Measurements from ENCODE around the gene EPAS1. TPM values are rescaled to one million over a fixed set of nuclear protein-coding genes. Genes with fewer than 3 reads are reported as not detected.

Gene EPAS1
- total and polyA plus RNA-seq, 4 donors = 26.2 to 193 (median 61.1) TPM

GRCh38 chr2:46305767-46306166 is 8.6 kb downstream of the EPAS1 start:
- Histone ChIP-seq H3K27ac (ENCODE audit: low read depth in 1 of 2, low read length in 2 of 2) (peak overlapping the region; percentile 88 to 95), H3K27me3 (ENCODE audit: control insufficient read depth in 4 of 4, insufficient read depth in 4 of 4, low read length in 3 of 4) (no peaks in the 10 kb centered on the region), H3K4me1 (ENCODE audit: control insufficient read depth in 4 of 4, insufficient read depth in 4 of 4, low read length in 3 of 4) (peaks cover 33 to 90% (median 59%) of the 10 kb centered on the region in 4 donors), H3K9me3 (ENCODE audit: control insufficient read depth in 4 of 4, low read length in 3 of 4) (no peaks in the 10 kb centered on the region), H3K36me3 (ENCODE audit: control insufficient read depth in 4 of 4, insufficient read depth in 3 of 4, low read depth in 1 of 4, low read length in 3 of 4) (peaks cover 0 to 3% (median 0%) of the 10 kb centered on the region in 4 donors), H3K9ac (ENCODE audit: low read depth in 1 of 2, low read length in 2 of 2) (no peak overlapping the region), H3K4me3 (ENCODE audit: low read depth in 1 of 3, low read length in 3 of 3) (no peak overlapping the region)
- no peak for DNase-seq (ENCODE audit: low spot score)
- 25% methylated on average over 4 of the region's 4 CpGs for WGBS
- no peak for TF ChIP-seq EGR1 (IDR thresholded peaks at IDR 0.05; ENCODE audit: low read depth in 2 of 2)
- no peak for TF ChIP-seq GABPA (IDR thresholded peaks at IDR 0.05 in 1 of 2, conservative IDR thresholded peaks at IDR 0.05 in 1 of 2)
- no peak for TF ChIP-seq FOXA2 (IDR thresholded peaks at IDR 0.05)
- TF ChIP-seq JUND (IDR thresholded peaks at IDR 0.05) = no peak
- no peak for TF ChIP-seq YY1 (IDR thresholded peaks at IDR 0.05)
- TF ChIP-seq HNF4G (IDR thresholded peaks at IDR 0.05) = no peak
- no peak for TF ChIP-seq REST (IDR thresholded peaks at IDR 0.05)
- TF ChIP-seq, protein P1, sequence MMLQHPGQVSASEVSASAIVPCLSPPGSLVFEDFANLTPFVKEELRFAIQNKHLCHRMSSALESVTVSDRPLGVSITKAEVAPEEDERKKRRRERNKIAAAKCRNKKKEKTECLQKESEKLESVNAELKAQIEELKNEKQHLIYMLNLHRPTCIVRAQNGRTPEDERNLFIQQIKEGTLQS (IDR thresholded peaks at IDR 0.05) = no peak
- TF ChIP-seq MAX (IDR thresholded peaks at IDR 0.05) = no peak
- TF ChIP-seq TAF1 (conservative IDR thresholded peaks at IDR 0.05) = no peak
- TF ChIP-seq RXRA (IDR thresholded peaks at IDR 0.05) = no peak
- no peak for TF ChIP-seq NR2F2 (IDR thresholded peaks at IDR 0.05)
- TF ChIP-seq RAD21 (IDR thresholded peaks at IDR 0.05) = no peak
- TF ChIP-seq, protein P2, sequence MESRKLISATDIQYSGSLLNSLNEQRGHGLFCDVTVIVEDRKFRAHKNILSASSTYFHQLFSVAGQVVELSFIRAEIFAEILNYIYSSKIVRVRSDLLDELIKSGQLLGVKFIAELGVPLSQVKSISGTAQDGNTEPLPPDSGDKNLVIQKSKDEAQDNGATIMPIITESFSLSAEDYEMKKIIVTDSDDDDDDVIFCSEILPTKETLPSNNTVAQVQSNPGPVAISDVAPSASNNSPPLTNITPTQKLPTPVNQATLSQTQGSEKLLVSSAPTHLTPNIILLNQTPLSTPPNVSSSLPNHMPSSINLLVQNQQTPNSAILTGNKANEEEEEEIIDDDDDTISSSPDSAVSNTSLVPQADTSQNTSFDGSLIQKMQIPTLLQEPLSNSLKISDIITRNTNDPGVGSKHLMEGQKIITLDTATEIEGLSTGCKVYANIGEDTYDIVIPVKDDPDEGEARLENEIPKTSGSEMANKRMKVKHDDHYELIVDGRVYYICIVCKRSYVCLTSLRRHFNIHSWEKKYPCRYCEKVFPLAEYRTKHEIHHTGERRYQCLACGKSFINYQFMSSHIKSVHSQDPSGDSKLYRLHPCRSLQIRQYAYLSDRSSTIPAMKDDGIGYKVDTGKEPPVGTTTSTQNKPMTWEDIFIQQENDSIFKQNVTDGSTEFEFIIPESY (IDR thresholded peaks at IDR 0.05) = no peak
- no peak for TF ChIP-seq HNF4A (conservative IDR thresholded peaks at IDR 0.05)
- TF ChIP-seq SP1 (IDR thresholded peaks at IDR 0.05) = no peak
- TF ChIP-seq CTCF (IDR thresholded peaks at IDR 0.05; ENCODE audit: low read depth, low read length, missing input control) = no peak
- no peak for TF ChIP-seq FOXA1 (IDR thresholded peaks at IDR 0.05)

Measured in liver (tissue), 9 donors.